DMS153 treated with DMSO at 0.1 percent for 48 hours (cell line): Measurements from ENCODE around the gene SLC35E4.

Source experiments
- DNase-seq: peaks from one replicate; lab custom pipeline; 2025; ENCODE audit not compliant: unreplicated experiment; lab: John Stamatoyannopoulos, UW

Gene SLC35E4

DNA sequence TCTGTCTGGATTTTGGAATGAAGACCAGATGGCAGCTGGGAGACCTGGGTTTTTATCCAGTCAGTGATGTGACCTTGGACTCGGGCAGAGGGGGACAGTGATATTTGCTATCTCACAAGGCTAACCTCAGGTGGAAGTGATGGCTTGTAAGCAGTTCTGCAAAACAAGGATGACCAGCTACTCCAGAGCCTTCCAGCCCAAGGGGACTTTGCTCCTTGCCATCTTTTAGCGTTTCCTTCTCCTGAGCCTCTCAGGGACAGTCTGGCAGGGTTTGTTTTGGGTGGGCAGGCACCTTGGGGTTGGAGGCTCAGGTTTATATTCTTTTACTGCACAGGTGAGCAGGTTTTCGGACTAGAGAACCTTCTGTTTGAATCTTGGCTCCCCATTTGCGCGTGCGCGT is 49.6 kb downstream of the SLC35E4 start:
- no peak for DNase-seq

DNA sequence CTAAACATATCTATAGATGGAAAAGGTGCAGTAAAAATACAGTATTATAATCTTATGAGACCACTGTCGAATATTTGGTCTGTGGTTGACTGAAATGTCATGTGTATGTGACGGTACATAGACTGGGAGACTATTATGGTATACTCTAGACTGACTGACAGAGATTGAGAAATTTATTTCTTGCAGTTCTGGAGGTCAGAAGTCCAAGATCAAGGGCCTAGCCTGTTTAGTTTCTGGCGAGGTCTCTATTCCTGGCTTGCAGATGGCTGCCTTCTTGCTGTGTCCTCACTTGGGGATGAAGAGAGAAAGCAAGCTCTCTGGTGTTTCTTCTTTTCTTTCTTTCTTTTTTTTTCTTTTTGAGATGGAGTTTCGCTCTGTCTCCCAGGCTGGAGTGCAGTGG is 51.8 kb downstream of the SLC35E4 start:
- DNase-seq, result no peak

DNA sequence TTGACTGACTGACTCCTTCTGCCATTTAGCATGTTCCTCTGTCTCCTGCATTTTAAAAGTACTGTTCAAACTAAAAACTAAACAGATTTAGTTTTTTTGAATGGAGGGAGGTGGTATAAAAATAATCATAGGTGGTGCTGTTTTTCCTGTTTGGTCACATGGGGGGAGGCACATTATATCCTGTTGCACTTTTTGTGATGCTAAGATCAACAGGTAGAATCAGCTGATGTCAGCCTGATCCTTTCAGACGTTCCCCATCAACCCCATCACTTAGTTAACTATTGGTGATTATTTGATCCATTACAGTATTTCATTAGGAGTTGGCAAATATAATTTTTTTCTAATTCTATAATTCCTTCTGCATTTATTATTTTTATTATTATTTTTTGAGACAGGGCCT is 54.0 kb downstream of the SLC35E4 start:
- DNase-seq, result no peak

DNA sequence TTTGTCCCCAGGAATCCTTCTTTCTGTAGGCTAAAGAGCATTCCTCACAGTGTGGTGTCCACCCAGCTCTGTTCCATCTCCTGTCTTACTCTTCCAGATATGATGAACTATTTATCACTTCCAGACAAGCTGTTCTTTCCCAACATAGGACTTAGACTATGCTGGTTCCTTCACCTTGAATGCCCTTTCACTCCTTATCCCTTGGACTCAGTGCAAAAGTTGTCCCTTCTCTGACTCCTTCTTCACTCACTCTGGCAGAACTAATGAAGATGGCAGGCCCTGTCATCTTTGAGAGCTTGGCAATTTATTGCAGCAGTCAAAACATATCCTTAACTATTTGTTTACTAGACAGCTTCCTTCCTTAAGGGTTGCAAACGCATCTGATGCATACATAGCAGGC is 55.6 kb downstream of the SLC35E4 start:
- DNase-seq, result no peak

DNA sequence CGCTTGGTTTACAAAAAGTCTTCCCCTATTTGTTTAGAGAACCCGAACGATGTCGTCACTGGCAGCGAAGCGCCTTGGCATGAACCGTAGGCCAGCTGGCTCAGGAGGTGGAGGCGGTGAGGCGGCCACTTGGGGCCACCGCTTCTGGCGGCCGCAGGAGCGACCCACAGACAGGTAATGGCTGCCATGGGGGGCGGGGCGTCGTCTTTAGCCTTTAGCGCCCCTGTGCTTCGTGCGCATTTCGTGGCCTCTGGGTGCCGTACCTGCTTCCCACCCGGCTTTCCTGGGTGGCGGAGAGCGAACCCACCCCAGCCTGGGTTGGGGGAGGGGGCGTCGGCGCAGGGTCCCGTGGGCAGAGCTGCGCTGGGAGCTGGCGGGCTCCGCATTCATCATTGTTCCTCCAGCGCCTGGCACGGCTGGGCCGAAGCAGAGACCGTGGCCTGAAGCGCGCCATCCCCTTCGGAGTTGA is 58.6 kb downstream of the SLC35E4 start:
- DNase-seq, result peak; percentile 28

DNA sequence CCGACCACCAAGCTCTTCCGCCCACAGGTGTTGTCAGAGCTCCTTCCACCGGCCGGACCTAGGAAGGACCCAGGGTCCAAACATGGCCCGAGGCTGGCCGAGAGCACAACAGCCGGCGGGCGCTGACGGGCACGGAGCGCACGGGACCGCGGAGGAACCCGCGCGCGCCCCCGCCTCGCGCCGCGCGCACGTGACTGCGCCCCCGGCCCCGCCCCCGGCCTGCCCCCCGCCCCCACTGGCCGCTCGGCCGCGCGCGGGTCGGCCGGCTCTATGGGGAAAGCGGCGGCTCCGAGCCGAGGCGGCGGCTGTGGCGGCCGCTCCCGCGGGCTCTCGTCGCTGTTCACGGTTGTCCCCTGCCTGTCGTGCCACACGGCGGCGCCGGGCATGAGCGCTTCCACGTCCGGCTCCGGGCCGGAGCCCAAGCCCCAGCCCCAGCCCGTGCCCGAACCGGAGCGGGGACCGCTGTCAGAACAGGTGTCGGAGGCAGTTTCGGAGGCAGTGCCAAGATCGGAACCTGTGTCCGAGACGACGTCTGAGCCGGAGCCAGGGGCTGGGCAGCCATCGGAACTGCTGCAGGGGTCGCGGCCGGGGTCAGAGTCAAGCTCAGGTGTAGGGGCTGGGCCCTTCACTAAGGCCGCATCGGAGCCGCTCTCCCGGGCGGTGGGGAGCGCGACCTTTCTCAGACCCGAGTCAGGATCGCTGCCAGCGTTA is 59.2 kb downstream of the SLC35E4 start, which contains the start of gene OSBP2:
OSBP2 (plus strand) TSS at position 235 of the 711 bp plus-strand sequence; CDS start at position 271, 36 bp downstream.
- no peak for DNase-seq

DNA sequence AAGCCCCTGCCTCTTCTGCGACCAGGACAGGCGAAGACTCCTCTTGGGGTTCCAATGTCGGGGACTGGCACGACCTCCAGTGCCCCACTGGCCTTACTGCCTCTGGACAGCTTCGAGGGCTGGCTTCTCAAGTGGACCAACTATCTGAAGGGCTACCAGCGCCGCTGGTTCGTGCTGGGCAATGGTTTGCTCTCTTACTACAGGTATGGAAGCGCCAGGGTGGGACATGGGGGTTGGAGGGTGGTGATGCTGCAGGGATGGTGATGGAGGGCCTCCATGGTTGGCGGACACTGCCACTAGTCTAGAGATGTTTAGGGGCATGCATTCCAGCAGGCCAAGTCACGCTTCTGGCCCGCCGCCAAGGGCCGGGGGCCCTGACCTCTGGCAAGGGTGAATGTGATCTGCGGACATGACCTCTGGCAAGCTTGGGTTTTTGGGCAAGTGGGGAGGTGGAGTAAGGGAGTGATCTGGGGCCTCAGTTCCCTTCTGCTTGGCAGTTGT is 59.8 kb downstream of the SLC35E4 start:
- no peak for DNase-seq

DNA sequence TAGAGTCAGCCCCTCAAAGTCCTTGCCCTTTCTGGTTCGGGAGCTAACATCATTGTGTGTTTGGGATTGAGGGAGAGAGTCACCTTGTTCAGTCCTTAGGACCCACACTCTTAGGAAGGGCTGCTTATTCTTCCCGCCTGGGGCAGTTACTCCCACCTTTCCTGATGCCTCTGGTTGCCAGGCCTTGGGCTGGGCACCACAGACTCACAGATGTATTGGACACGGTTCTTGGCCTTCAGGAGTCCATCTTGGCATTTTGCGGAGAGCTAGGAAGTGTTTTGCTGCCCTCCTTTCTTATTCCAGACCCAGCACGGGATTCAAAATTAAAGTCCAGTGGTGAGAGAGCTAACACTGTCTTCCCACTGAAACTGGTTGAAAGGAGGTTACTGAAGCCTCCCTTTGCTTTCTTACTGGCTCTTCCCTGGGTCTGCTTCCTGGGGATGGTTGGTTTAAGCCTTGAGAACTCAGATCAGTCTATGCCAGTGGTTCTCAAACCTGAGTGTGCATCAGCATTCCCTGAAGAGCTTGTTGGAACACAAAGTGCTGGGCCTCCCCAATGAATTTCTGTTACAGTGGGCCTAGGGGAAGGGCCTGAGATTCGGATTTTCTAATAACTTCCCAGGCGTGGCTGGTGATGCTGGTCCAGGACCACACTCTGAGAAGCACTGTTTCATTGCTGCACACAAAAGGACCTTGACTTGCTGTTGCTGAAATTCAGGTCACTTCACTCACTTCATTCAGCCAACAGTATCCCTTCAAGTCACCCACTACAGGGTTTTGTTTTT is 60.5 kb downstream of the SLC35E4 start:
- no peak for DNase-seq
